HepG2 (cell line): ENCODE measurements around the gene TBCE. TPM values are rescaled to one million over a fixed set of nuclear protein-coding genes. Genes with fewer than 3 reads are reported as not detected.

Source experiments
- ARNT2 ChIP-seq: sonication (generic); formaldehyde crosslinking; IDR thresholded peaks from 2 replicates; pipeline ENCODE4 v1.8.0; 2022; ENCODE audit warnings: mild to moderate bottlenecking, low read depth, missing genetic modification reagents, moderate library complexity
- FOXP4 ChIP-seq: sonication (generic); formaldehyde crosslinking; IDR thresholded peaks from 2 replicates; pipeline ENCODE4 v1.4.0; 2020; ENCODE audit warnings: missing genetic modification reagents
- HOXD1 ChIP-seq: sonication (generic); formaldehyde crosslinking; IDR thresholded peaks from 2 replicates; pipeline ENCODE4 v1.5.0; 2020; ENCODE audit warnings: missing genetic modification reagents
- MAZ ChIP-seq, 2 experiments: sonication (generic) in 1 of 2; formaldehyde crosslinking in 1 of 2; IDR thresholded peaks; 2 replicates each; pipeline versions ENCODE4 v1.5.0 to v1.6.1; 2012 to 2020; ENCODE audit warnings: low read depth in 2 of 2, mild to moderate bottlenecking in 2 of 2, borderline replicate concordance in 1 of 2, improper control_type of control experiment in 1 of 2, low read length in 1 of 2, missing genetic modification reagents in 1 of 2, moderate library complexity in 1 of 2
- NFKB2 ChIP-seq: sonication (generic); formaldehyde crosslinking; IDR thresholded peaks from 2 replicates; pipeline ENCODE4 v1.4.0; 2020; ENCODE audit warnings: missing genetic modification reagents, borderline replicate concordance
- YY1 ChIP-seq: IDR thresholded peaks from 2 replicates; pipeline ENCODE4 v1.6.1; 2011; ENCODE audit warnings: low read length, low read depth, moderate library complexity, mild to moderate bottlenecking; ENCODE audit not compliant: insufficient read depth, insufficient replicate concordance
- ZFP41 ChIP-seq: sonication (generic); formaldehyde crosslinking; IDR thresholded peaks from 2 replicates; pipeline ENCODE4 v1.4.0; 2020; ENCODE audit warnings: mild to moderate bottlenecking, missing genetic modification reagents, borderline replicate concordance
- ZIK1 ChIP-seq: sonication (generic); formaldehyde crosslinking; IDR thresholded peaks from 2 replicates; pipeline ENCODE4 v1.5.0; 2020; ENCODE audit warnings: mild to moderate bottlenecking, low read depth, missing genetic modification reagents, borderline replicate concordance
- ZNF30 ChIP-seq: sonication (generic); formaldehyde crosslinking; IDR thresholded peaks from 2 replicates; pipeline ENCODE4 v1.5.0; 2020; ENCODE audit warnings: mild to moderate bottlenecking, missing genetic modification reagents
- ZNF430 ChIP-seq: sonication (generic); formaldehyde crosslinking; IDR thresholded peaks from 2 replicates; pipeline ENCODE4 v1.9.0; 2021; ENCODE audit warnings: mild to moderate bottlenecking, missing genetic modification reagents
- polyA plus RNA-seq, 8 experiments: library from polyadenylated mRNA; depleted of rRNA in 3 of 8; stranded (reverse) in 7 of 8; unstranded in 1 of 8; fragments of >200 nt; fragmentation: Illumina TruSeq in 4 of 8; extraction: Trizol in 4 of 8; gene quantifications; 2 replicates each; pipeline versions ENCODE4 v1.2.1 to v1.2.3, GENCODE V29; 2011 to 2016; ENCODE audit warnings: low read depth in 4 of 8, missing spikeins in 1 of 8, mixed read lengths in 1 of 8; ENCODE audit not compliant: insufficient read depth in 1 of 8
- total RNA-seq, 5 experiments: library from RNA; depleted of rRNA; stranded (reverse); fragments of >200 nt; fragmentation: Illumina TruSeq; extraction: Trizol; gene quantifications; 2 replicates each; pipeline ENCODE4 v1.2.3, GENCODE V29; 2016; ENCODE audit warnings: low read depth in 1 of 5
- TF ChIP-seq, protein P1 (sequence below): sonication (generic); formaldehyde crosslinking; IDR thresholded peaks from one replicate; pipeline ENCODE4 v1.5.1; 2020; ENCODE audit warnings: mild to moderate bottlenecking, missing genetic modification reagents; ENCODE audit errors: not compliant biosample characterization
- TF ChIP-seq, protein P2 (sequence below): sonication (generic); formaldehyde crosslinking; IDR thresholded peaks from 2 replicates; pipeline ENCODE4 v1.8.0; 2022; ENCODE audit warnings: mild to moderate bottlenecking, missing genetic modification reagents, moderate library complexity
- TF ChIP-seq, protein P3 (sequence below): sonication (generic); formaldehyde crosslinking; IDR thresholded peaks from 2 replicates; pipeline ENCODE4 v1.4.0; 2020; ENCODE audit warnings: missing genetic modification reagents, low read depth, mild to moderate bottlenecking, borderline replicate concordance

TBCE gene
- total and polyA plus RNA-seq, 2 of the 13 experiments (the other 11 are each of a cell fraction or from before 2014, with no cell fraction given), result 25.6 to 31.1 TPM

GRCh38 chr1:235327559-235328270, 39.5 kb upstream of the TBCE start, which contains the start of gene ARID4B (continued):
- TF ChIP-seq, protein P1, sequence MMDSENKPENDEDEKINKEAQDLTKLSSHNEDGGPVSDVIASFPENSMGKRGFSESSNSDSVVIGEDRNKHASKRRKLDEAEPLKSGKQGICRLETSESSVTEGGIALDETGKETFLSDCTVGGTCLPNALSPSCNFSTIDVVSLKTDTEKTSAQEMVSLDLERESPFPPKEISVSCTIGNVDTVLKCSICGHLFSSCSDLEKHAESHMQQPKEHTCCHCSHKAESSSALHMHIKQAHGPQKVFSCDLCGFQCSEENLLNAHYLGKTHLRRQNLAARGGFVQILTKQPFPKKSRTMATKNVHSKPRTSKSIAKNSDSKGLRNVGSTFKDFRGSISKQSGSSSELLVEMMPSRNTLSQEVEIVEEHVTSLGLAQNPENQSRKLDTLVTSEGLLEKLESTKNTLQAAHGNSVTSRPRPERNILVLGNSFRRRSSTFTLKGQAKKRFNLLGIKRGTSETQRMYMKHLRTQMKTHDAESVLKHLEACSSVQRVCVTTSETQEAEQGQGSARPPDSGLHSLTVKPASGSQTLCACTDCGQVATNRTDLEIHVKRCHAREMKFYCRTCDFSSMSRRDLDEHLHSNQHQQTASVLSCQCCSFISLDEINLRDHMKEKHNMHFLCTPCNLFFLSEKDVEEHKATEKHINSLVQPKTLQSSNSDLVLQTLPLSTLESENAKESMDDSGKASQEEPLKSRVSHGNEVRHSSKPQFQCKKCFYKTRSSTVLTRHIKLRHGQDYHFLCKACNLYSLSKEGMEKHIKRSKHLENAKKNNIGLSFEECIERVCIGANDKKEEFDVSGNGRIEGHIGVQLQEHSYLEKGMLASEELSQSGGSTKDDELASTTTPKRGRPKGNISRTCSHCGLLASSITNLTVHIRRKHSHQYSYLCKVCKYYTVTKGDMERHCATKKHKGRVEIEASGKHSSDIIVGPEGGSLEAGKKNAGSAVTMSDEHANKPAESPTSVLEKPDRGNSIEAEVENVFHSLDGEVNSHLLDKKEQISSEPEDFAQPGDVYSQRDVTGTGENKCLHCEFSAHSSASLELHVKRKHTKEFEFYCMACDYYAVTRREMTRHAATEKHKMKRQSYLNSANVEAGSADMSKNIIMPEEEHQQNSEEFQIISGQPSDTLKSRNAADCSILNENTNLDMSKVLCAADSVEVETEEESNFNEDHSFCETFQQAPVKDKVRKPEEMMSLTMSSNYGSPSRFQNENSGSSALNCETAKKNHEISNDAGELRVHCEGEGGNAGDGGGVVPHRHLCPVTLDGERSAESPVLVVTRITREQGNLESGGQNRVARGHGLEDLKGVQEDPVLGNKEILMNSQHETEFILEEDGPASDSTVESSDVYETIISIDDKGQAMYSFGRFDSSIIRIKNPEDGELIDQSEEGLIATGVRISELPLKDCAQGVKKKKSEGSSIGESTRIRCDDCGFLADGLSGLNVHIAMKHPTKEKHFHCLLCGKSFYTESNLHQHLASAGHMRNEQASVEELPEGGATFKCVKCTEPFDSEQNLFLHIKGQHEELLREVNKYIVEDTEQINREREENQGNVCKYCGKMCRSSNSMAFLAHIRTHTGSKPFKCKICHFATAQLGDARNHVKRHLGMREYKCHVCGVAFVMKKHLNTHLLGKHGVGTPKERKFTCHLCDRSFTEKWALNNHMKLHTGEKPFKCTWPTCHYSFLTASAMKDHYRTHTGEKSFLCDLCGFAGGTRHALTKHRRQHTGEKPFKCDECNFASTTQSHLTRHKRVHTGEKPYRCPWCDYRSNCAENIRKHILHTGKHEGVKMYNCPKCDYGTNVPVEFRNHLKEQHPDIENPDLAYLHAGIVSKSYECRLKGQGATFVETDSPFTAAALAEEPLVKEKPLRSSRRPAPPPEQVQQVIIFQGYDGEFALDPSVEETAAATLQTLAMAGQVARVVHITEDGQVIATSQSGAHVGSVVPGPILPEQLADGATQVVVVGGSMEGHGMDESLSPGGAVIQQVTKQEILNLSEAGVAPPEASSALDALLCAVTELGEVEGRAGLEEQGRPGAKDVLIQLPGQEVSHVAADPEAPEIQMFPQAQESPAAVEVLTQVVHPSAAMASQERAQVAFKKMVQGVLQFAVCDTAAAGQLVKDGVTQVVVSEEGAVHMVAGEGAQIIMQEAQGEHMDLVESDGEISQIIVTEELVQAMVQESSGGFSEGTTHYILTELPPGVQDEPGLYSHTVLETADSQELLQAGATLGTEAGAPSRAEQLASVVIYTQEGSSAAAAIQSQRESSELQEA (CRISPR knock-in tag), result peak; percentile 85
- TF ChIP-seq FOXP4 (no peak), ZNF30 (CRISPR knock-in tag) (0 out of 2 replicates have a peak, but pooled peaks have one; percentile 59), ZNF430 (CRISPR knock-in tag) (peak; percentile 34; the same call in 1 of the 2 replicates), ZFP41 (peak; percentile 73; the same call in 1 of the 2 replicates), MAZ (IDR thresholded peaks at IDR 0.05; ENCODE audit: borderline replicate concordance, low read depth, low read length) (peak; percentile 80), MAZ (CRISPR knock-in tag; IDR thresholded peaks at IDR 0.05; ENCODE audit: low read depth) (no peak; the same call in 1 of the 2 replicates), YY1 (no peak), NFKB2 (CRISPR knock-in tag) (peak; percentile 20; the same call in 1 of the 2 replicates), HOXD1 (peak; percentile 79; the same call in 1 of the 2 replicates), ZIK1 (CRISPR knock-in tag) (0 out of 2 replicates have a peak, but pooled peaks have one; percentile 6), ARNT2 (CRISPR knock-in tag) (peak; percentile 21; the same call in 1 of the 2 replicates)
- TF ChIP-seq, protein P2, sequence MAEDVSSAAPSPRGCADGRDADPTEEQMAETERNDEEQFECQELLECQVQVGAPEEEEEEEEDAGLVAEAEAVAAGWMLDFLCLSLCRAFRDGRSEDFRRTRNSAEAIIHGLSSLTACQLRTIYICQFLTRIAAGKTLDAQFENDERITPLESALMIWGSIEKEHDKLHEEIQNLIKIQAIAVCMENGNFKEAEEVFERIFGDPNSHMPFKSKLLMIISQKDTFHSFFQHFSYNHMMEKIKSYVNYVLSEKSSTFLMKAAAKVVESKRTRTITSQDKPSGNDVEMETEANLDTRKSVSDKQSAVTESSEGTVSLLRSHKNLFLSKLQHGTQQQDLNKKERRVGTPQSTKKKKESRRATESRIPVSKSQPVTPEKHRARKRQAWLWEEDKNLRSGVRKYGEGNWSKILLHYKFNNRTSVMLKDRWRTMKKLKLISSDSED (CRISPR knock-in tag), result no peak
- TF ChIP-seq, protein P3, sequence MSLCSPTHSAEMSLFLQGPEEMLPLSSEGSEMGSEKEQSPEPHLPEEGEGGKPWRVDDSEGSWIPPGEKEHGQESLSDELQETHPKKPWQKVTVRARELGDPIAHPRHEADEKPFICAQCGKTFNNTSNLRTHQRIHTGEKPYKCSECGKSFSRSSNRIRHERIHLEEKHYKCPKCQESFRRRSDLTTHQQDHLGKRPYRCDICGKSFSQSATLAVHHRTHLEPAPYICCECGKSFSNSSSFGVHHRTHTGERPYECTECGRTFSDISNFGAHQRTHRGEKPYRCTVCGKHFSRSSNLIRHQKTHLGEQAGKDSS, result peak; percentile 27; the same call in 1 of the 2 replicates
